ENCODE data around the gene BBOX1.

- TF ChIP-seq, protein P1, sequence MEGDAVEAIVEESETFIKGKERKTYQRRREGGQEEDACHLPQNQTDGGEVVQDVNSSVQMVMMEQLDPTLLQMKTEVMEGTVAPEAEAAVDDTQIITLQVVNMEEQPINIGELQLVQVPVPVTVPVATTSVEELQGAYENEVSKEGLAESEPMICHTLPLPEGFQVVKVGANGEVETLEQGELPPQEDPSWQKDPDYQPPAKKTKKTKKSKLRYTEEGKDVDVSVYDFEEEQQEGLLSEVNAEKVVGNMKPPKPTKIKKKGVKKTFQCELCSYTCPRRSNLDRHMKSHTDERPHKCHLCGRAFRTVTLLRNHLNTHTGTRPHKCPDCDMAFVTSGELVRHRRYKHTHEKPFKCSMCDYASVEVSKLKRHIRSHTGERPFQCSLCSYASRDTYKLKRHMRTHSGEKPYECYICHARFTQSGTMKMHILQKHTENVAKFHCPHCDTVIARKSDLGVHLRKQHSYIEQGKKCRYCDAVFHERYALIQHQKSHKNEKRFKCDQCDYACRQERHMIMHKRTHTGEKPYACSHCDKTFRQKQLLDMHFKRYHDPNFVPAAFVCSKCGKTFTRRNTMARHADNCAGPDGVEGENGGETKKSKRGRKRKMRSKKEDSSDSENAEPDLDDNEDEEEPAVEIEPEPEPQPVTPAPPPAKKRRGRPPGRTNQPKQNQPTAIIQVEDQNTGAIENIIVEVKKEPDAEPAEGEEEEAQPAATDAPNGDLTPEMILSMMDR (IDR thresholded peaks at IDR 0.05), result no peak
- TF ChIP-seq POLR2A (IDR thresholded peaks at IDR 0.05), result no peak
Measured at GRCh38 chr11:27057091-27057780, 16.6 kb downstream of the BBOX1 start.
